GM19455 (cell line): ENCODE results near the gene AADACL2.
"Not testable (repeated sequence)": the region's sequence is repeated elsewhere in the genome, so short reads cannot be mapped to it uniquely, and the experiment has no call there.

Experiments used
- ATAC-seq: cut with Tn5 transposase; IDR thresholded peaks from one replicate; pipeline ENCODE4 v1.9.1; 2021; ENCODE audit not compliant: unreplicated experiment

AADACL2 gene

GRCh38 chr3:151764699-151765098 lies 31.0 kb downstream of the AADACL2 start:
- ATAC-seq, result not testable (repeated sequence)

- no peak for ATAC-seq
These were observed 32.0 kb downstream of the AADACL2 start for GRCh38 chr3:151765685-151766084.

DNA sequence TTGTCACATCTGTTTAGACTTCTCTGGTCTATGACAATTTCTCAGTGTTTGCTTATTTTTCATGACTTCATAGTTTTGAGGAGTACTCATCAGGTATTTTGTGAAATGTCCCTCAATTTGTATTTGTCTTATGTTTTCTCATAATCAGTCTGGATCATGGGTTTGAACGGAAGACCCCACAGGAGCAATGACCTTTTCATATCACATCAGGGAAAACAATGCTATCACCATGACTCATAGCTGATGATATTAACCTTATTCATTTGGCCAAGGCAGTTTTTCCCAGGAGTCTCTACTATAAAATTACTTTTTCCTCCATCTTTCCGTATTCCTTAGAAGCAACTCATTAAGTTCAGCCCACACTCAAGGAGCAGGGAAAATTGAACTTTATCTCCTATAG lies 32.7 kb downstream of the AADACL2 start:
- ATAC-seq, result no peak

- no peak for ATAC-seq
These were observed 34.7 kb downstream of the AADACL2 start for GRCh38 chr3:151768393-151768930.

DNA sequence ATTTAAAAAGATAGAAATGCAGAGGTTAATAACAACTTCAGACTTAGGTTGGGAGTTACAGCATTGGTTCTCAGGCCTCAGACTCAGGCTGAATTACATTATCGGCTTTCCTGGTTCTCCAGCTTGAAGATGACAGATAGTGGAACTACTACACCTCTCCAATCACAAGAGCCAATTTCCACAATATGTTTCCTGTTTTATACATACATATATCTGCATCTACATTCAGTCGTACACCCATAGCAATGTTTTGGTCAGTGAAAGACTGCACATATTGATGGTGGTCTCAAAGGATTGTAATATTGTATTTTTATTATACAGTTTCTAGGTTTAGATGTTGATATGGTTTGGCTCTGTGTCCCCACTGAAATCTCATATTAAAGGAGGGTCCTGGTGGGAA lies 35.4 kb downstream of the AADACL2 start:
- ATAC-seq, result no peak

DNA sequence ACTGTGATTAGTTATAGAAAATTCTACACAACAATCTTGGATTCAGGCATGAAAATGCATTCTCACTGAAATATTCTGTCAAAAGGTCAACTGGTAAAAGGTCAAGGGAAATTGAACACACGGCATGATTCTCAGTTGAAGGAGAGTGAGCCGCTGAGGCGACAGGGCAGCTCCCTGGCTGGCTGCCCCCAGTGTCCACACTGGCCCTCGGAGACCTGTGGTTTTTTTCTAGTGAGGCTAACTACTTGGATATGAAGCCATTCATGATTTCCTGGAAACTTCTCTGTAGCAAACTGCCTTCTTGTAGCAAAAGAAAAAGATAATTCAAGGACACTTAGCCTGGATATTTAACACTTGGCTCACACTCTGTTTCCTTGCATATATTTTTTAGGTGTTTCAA lies 37.2 kb downstream of the AADACL2 start:
- no peak for ATAC-seq

DNA sequence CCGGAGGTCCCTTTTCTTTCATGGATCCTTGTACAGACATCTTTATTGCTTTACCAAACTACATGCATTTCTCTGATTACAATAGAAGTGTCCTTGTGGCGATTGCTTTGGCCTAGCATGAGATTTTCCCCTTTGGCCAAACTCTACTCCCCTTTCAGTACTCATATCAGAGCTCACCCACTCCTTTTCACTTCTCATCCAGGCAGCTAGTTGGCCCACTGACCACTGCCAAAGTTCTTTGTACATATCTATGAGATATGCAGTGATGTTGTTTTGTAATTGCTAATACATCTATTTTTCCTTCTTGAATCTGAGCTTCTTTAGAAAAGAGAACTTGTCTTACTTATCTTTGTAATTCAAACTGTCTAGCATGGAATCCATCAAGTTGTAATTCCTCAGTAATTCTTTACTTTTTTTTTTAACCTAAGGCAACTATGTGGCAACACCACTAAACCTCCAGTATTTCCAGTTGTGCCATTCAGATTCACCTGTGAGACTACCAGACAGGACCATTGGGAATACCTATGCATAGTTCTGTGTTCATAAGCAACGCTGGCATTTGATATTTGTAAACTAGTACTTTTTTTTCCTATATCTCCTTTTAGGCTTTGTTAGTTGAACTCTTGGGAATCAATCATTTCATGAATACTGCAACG lies 39.2 kb downstream of the AADACL2 start:
- ATAC-seq, result no peak

- no peak for ATAC-seq
These were observed 40.5 kb downstream of the AADACL2 start for GRCh38 chr3:151774235-151774634.

GRCh38 chr3:151774910-151775309 lies 41.2 kb downstream of the AADACL2 start:
- no peak for ATAC-seq

DNA sequence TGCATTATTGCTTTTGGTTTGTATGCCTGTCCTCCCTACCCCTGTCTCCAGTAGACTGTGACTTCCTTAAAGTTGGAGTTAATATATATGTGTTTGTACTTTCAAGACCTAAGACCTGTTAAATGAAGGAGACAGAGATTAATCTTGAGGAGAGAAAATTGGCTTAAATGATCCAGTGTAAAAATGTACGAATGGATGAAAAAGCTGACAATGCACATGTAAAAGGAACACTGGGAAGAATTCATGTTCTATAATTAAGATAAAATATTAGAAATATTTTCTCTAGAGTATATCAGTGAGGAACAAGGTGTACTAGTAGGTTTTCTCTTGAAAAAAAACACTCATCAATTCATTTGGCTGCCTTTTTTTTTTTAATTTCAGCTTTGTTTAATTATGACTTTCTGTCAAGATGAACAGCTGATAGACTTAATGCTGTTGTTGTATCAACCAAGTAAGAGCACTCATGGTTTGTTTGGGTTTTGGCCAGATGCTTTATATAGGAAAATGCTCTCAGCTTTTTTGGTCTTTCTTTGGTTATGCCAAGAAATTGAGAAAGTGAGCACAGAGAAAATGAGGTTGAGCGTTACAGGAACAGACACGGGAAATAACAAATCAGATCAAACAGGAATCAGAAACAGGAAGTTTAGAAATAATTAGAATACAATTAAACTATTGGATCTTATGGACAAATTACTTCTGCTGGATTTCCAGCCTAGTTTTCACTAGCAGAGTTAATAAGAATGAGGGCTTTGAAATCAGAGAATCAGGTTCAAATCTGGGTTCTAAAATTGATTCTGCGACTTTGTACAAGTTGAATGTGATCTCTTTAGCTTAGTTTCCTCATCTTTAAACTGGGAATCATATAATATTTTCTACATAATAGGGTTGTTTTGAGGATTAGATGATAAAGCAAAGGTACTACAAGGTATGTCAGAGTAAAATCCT lies 41.9 kb downstream of the AADACL2 start:
- ATAC-seq, result no peak

DNA sequence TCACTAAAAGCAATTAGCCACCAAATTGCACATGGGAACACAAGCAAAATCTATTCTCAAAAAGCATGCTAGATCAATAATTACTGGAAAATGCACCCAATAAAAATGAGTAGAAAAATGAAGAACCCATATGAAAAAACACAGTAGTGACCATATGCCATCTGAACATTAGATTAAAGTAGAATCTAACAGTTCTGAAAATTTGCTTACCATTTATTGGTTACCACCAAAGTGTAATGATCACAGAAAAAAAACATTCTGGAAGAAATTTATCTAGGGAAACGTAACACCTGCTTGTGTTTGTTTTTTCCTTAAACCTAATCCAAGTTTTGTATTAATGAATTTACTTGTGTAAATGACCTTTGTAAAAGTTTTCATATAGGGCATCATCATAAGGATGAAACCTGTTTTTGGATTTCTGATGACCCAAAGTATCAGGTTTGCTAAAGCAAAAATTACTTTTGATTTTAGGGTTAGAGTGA lies 42.6 kb downstream of the AADACL2 start:
- ATAC-seq, result no peak

DNA sequence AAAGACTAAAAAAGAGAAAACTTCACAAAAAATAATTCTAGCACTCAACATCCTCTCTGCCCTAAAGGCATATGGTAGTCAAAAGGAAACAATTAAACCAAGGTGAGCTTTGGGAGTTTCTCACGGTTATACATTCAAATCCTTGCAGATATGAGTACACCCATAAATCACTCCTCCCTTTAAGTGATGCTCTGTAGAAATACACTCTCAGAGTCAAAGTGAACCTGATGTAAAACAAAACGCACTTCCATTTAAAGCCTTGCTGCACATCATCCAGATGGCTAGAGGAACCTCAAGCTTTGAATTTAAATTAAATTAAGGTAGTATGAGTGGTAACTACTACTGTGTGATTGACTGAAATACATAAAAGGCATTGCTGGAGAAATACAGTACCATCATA lies 44.2 kb downstream of the AADACL2 start:
- no peak for ATAC-seq

GRCh38 chr3:151787626-151788025 lies 53.9 kb downstream of the AADACL2 start:
- ATAC-seq, result no peak

GRCh38 chr3:151788401-151788800 lies 54.7 kb downstream of the AADACL2 start:
- no peak for ATAC-seq

DNA sequence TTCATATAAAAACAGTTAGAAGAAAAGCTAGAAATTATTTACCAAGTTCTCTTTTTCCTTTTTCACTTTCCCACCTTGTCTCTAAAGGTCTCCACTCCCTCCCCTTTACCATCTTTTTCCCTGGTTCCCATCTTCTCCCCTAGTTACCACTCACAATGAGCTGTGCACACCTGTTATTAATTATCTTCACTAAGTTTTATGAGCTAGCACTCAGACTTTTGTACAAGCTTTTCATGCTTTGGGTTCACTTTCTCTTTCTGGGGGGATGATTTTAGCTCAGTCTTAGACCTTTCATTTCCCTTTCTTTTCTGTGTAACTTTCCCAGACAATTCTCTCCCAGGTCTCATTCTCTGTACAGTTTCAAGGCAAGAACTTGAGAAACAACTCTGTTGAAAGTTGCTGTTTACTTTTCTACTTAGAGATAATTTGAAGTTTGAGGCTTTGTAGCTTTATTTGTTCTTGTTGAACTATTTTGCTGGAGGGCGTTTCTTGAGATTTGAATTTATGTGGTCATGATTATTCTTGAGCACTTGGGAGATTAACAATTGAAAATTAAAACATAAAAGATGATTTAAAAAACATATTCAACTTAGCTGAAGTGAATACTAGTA lies 56.2 kb downstream of the AADACL2 start:
- no peak for ATAC-seq

DNA sequence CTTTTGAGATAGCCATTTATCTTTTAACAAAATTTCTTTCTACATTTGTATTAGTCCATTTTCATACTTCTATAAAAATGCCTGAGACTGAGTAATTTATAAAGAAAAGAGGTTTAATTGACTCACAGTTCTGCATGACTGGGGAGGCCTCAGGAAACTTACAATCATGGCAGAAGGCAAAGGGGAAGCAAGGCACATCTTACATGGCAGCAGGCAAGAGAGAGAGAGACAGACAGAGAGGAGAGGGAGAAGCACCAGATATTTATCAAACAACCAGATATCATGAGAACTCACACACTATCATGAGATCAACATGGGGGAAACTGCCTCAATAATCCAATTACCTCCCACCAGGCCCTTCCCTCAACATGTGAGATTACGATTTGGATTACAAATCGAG lies 57.0 kb downstream of the AADACL2 start:
- ATAC-seq, result not testable (repeated sequence)

DNA sequence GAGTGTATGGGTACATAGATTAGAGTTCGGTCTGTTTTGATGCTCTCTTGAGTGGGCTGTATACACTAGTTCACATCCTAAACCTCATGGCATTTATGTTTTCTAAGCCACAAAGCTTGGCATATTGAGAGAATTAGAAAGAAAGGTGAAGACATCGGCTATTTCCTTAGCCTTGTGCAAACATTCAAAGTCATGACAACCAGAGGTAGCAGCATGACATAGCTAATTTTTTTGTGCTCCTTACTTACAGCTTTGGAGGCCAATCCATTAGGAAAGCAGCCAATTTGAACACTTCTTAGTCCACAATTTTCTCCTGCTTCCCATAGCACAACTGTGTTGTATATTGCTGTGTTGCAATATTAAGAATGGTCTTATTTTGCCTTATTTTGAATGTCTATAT lies 58.7 kb downstream of the AADACL2 start:
- ATAC-seq, result no peak

- no peak for ATAC-seq
These were observed 59.9 kb downstream of the AADACL2 start for GRCh38 chr3:151793636-151794035.

DNA sequence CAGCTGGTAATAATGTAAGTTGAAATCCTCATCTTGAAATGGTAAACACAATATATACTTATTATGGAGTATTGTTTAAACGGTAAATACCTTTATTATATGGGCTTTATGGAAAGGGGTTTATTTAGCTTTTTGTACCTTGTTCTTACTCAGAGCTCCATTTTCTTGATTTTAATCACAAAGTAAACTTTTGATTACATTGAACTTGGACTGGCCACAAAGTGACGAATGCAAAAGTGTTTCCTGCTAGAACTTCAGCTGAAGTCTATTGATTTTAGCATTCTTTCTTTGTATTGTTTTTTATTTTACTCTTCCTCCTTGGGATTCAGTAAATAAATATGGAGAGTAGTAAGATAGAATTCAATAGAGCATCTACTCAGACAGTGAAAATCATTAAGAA lies 60.4 kb downstream of the AADACL2 start:
- no peak for ATAC-seq

DNA sequence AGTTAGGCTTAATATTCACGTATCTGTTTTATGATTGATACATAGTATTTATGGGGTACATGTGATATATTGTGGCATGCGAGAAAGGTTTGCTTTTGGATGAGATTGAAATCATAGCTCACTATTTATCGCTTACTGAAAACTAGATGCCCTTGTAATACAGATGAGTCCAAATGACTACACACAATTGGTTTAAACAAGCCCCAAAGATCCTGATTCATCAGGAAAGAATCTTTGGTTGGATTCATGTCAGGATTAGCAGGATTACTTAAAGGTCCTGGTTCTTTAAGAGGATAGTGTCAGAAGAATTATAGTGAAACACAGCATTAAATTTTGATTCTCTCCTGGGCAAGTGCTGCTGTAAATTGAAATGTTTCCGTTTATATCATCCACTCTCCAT lies 61.5 kb downstream of the AADACL2 start:
- no peak for ATAC-seq

DNA sequence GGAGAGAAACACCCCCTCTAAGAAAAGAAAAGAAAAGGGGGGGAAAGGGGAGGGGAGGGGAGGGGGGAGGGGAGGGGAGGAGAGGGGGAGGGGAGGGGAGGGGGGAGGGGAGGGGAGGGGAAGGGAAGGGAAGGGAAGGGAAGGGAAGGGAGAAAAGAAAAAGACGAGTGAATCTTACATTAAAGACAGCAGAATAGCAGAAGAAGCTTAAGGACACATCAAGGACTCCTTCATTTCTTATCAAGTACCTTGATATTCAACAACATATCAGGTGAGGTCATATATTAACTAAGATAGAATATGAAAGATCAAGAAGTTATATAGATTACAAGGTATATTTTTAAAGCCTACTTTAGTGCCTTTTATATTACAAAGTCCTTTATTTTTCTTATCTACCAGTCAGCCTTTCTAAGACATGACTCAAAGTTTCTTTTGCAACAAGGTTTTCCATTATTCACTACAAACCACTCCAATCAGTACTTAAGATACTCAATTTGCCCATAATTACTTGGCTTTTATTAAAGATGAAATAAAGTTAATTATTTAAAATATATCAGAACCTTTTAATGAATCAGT lies 62.5 kb downstream of the AADACL2 start:
- ATAC-seq, result no peak
